SJCRH30 (cell line): ENCODE data around the gene BLVRB. TPM values are rescaled to one million over a fixed set of nuclear protein-coding genes. Genes with fewer than 3 reads are reported as not detected.
"Not testable (repeated sequence)": the region's sequence is repeated elsewhere in the genome, so short reads cannot be mapped to it uniquely, and the experiment has no call there.

Source experiments
- DNase-seq, 2 experiments: peaks; one replicate each; pipeline ENCODE4 v3.0.0-alpha.2; 2015 to 2020
- H3K27ac ChIP-seq: fragments of 250-450 bp; sonication (Bioruptor Pico); 2 replicates; pipeline ENCODE4 v1.5.1; 2020; ENCODE audit warnings: mild to moderate bottlenecking, moderate library complexity
- H3K27me3 ChIP-seq: fragments of 250-450 bp; sonication (Bioruptor Pico); 2 replicates; pipeline ENCODE4 v1.5.1; 2020; ENCODE audit warnings: mild to moderate bottlenecking, moderate library complexity
- H3K36me3 ChIP-seq: fragments of 250-450 bp; sonication (Bioruptor Pico); 2 replicates; pipeline ENCODE4 v1.5.1; 2020; ENCODE audit warnings: mild to moderate bottlenecking, moderate library complexity
- H3K4me1 ChIP-seq: fragments of 250-450 bp; sonication (Bioruptor Pico); 2 replicates; pipeline ENCODE4 v1.5.1; 2020; ENCODE audit warnings: mild to moderate bottlenecking, moderate library complexity
- H3K4me3 ChIP-seq: fragments of 250-450 bp; sonication (Bioruptor Pico); 2 replicates; pipeline ENCODE4 v1.5.1; 2020; ENCODE audit warnings: mild to moderate bottlenecking, moderate library complexity
- H3K9me3 ChIP-seq: fragments of 250-450 bp; sonication (Bioruptor Pico); replicated peaks from 2 replicates; pipeline ENCODE4 v1.5.1; 2020; ENCODE audit warnings: mild to moderate bottlenecking, moderate library complexity
- total RNA-seq: library from RNA; depleted of rRNA; stranded (reverse); fragments of >200 nt; shearing (Covaris generic); gene quantifications from 2 replicates; pipeline ENCODE4 v1.2.3, GENCODE V29; 2014

The BLVRB gene
- total RNA-seq, 1 experiment from 2014 or later = 3.8 TPM

DNA sequence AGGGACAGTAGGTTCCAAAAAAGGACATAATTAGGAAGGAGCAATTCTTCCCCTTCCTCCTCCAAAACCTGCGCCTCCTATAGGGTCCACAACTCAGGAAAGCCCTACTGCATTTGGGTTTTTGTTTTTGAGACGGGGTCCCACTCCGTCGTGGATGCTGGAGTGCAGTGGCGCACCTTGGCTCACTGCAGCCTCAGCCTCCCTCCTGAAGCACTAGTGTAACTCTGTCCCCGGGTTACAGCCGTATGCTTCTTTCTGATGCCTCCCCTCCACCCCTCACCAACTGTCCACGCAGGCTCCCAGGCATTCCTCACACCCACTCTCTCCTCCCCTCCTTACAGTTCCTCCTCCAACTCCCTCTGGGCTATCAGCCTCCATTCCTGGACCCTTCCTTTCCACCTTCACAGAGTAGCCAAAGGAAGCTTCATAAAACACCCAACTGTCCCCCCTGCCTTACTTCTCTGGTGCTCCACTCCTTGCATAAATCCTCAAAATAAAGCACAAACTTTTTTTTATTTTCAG is 19.2 kb downstream of the BLVRB start:
- no peaks in the 10 kb centered on the region for H3K27me3 ChIP-seq
- no peak for DNase-seq
- H3K9me3 ChIP-seq = no peaks in the 10 kb centered on the region
- H3K4me1 ChIP-seq = peaks cover 10% of the 10 kb centered on the region
- H3K27ac ChIP-seq = no peak overlapping the region
- no peak overlapping the region for H3K4me3 ChIP-seq
- H3K36me3 ChIP-seq = peaks cover 4% of the 10 kb centered on the region; the same call in 1 of the 2 replicates

DNA sequence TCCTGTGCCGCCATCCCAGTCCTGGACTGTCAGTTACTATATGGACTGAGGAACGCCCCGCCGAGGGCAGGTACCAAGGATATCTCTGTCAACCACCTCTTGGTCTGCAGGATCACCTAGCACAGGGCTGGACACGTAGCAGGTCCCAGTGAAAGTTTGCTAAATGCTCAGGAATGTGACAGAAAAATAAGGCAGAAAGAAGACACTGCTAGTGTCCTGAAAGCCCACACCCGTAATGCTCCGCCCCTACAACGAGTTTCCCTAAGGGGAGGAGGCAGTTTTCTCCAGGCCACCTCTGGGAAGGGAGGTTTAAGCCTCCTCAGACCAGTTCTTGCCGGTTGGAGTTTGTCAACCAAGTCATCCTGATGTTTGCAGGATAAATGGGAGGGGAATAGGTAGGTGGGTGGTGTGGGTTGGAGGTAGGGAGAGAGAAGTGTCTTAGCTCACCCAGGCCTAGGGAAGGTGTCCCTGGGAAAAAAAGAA is 19.7 kb downstream of the BLVRB start:
- Histone ChIP-seq H3K36me3 (peaks cover 8% of the 10 kb centered on the region; the same call in 1 of the 2 replicates), H3K4me3 (no peak overlapping the region), H3K9me3 (no peaks in the 10 kb centered on the region), H3K27ac (no peak overlapping the region), H3K4me1 (peaks cover 10% of the 10 kb centered on the region), H3K27me3 (no peaks in the 10 kb centered on the region)
- DNase-seq = no peak

DNA sequence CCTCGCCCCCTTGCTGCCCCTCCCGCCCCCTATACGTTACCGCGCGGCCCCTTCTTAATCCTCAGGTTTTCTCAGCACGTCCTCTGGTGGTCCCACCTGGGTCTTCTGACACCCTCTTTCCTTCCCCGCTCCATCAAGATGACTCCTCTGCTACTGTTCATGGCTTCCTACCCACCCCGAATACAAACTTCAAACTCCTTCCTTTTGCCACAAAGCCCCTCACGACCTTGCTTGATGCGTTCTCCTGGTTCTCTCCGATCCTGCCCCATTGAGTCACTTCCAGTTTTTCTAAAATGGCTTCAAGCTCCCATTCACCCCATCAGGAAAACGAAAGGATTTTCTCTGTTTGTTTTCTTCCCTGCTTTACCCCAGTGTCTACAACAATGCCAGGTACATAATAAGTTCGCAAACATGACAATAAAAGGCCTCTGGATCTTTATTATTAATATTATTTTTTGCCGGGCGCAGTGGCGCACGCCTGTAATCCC is 20.7 kb downstream of the BLVRB start:
- Histone ChIP-seq H3K4me1 (peaks cover 10% of the 10 kb centered on the region), H3K36me3 (peaks cover 11% of the 10 kb centered on the region; the same call in 1 of the 2 replicates), H3K27ac (peak overlapping the region; percentile 68; the same call in 1 of the 2 replicates), H3K27me3 (no peaks in the 10 kb centered on the region), H3K9me3 (no peaks in the 10 kb centered on the region), H3K4me3 (peak overlapping the region; percentile 75)
- no peak for DNase-seq

DNA sequence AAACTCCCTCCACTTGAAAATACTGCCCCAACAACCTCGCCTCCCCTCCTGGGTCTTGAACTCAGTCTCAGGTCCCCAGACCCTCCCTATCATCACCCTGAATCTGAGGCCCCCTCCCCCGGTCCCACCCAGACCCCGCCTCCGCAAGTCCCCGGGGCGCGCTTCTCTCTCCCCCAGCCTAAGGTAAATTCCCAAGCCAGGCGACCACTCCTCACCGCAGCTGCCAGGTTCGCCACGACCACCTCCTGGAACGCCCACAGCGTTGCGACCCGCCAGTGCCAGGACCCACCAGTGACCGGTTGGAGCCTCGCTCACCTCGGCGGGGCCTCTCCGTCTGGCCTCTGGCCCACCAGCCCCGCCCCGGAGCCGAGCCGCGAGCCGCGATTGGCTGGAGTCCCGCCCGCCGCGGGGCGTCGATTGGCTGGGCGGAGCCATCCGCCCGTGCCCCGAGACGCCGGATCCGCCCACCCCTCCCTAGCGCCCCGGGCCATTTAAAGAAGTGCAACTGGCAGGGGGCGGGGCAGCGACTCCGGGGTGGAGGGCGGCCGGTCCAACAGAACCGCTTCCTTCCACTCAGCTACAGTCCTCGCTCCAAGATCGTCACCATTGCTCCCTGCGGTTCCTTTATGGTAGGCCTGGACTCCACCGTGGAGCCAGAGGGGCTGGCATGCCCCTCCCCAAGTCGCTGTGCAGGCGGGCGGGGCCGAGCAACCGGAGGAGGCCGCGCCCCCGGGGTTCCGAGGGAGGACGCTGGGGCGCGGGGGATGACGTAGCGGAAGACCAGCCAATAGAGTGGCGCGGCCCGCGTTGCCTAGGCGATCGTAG is 21.3 kb downstream of the BLVRB start, which contains the start of gene SERTAD3:
Gene SERTAD3 (minus strand): TSS at position 336 of the 825 bp plus-strand sequence. CDS start 2,255 bp downstream, outside the sequence.
- Histone ChIP-seq H3K27me3 (no peaks in the 10 kb centered on the region), H3K4me1 (peaks cover 10% of the 10 kb centered on the region), H3K36me3 (peaks cover 11% of the 10 kb centered on the region; the same call in 1 of the 2 replicates), H3K9me3 (no peaks in the 10 kb centered on the region), H3K4me3 (peak within 1 kb of the TSS; percentile 75), H3K27ac (peak within 1 kb of the TSS; percentile 68)
- peak; percentile 99 for DNase-seq

DNA sequence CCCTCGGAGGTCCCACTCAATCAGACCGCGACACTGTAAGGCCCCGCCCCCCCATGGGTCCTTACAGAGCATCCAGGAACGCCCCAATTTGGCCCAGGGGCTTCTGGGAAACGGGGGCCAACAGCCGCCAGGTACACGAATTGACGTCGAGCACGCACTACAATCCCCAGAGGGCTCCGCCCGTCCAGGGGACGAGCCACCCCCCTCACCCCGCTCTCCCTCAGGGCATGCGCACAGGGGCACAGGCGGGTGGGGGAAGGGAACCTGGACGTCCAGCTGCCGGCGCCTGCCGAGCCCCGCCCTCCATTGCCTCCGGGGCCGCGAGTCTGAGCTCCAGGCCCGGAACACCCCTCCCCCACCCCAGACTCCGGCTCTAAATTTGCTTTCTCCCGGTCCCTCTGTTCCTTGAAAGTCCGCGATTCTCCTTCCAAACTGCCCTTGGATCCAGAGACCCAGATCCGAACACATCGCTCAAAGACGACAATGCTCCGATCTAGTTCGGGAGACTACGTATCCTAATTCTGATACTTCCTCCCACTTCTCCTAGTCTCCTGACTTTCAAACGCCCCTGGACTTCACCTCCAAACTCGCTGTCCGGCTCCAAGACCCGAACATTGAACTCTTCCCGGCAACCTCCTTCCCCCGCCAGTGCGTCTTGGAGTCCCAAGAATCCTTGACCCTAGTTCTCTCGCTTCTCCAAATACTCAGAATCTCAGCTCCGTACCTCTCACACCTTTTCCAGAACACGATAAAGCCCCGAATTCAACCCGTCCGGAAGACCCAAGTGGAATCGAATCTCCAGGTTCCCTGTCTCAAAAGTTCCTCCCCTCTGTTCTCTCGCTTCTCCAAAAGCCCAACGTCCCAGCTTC is 22.2 kb downstream of the BLVRB start:
- H3K9me3 ChIP-seq = no peaks in the 10 kb centered on the region
- peak overlapping the region; percentile 68 for H3K27ac ChIP-seq
- no peaks in the 10 kb centered on the region for H3K27me3 ChIP-seq
- peak overlapping the region; percentile 75 for H3K4me3 ChIP-seq
- peaks cover 11% of the 10 kb centered on the region; the same call in 1 of the 2 replicates for H3K36me3 ChIP-seq
- DNase-seq = peak; percentile 100
- peaks cover 10% of the 10 kb centered on the region for H3K4me1 ChIP-seq

DNA sequence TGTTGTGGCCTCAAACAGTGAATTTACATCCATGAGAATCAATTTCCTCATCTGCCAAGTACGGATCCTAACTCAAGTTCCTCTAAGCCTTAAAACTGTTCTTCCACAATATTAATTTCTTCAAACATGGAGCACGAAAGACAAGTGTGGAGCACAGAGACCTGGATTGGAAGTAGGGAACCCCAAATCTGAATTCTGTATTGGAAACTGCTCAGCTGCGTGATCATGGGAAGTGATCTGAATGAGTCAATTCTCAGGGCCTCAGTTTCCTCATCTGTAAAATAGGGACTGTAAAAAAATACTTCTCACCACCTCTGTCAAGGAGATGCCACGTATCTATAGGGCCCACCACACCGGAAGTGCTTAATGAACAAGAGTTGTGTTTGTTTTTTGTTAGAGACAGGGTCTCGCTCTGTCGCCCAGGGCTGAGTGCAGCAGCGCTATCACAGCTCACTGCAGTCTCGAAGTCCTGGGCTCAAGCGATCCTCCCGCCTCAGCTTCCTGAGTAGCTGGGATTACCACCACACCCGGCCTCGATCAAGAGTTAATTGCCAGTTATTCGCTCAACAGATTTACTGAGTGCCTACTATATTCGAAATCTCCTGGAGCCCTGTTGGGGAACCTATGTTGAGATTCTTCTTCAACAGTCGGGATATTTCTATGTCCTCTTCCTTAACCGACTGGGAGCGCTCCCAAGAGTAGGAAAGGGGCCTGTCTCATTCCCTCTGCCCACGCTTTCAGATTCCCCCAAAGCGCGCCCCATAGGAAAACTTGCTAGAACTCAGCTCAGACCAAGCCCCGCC is 23.0 kb downstream of the BLVRB start:
- Histone ChIP-seq H3K36me3 (peaks cover 11% of the 10 kb centered on the region; the same call in 1 of the 2 replicates), H3K4me1 (peaks cover 10% of the 10 kb centered on the region), H3K27ac (peak overlapping the region; percentile 40), H3K27me3 (no peaks in the 10 kb centered on the region), H3K9me3 (no peaks in the 10 kb centered on the region), H3K4me3 (peak overlapping the region; percentile 75)
- DNase-seq = no peak

DNA sequence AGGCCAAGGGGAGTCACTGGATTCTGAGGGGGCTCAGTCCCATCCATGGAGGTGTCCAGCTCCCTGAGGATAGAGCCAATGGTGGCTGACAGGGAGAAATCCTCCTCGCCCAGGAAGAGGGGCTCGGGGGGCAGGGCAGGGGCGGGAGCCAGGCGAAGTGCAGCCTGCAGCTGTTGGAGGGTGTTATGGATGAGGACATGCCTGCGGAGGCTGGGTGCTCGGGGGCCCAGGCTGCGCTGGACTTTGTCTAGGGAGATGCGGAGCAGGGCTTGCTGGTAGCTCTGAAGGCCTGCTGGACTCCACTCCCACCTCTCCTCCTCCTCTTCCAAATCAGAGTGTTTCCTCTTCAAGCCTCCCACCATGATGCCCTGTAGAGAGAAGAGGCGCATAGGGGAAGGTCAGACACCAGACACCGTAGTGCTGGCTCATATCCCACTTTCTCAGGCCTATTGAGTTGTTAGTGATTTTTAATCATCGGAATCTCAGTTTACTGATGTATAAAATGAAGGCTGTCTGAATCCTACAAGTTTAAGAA is 23.8 kb downstream of the BLVRB start:
- Histone ChIP-seq H3K4me1 (peaks cover 10% of the 10 kb centered on the region), H3K36me3 (peaks cover 11% of the 10 kb centered on the region; the same call in 1 of the 2 replicates), H3K4me3 (no peak overlapping the region), H3K27me3 (no peaks in the 10 kb centered on the region), H3K27ac (no peak overlapping the region; the same call in 1 of the 2 replicates), H3K9me3 (no peaks in the 10 kb centered on the region)
- peak; percentile 43 to 44 for DNase-seq

DNA sequence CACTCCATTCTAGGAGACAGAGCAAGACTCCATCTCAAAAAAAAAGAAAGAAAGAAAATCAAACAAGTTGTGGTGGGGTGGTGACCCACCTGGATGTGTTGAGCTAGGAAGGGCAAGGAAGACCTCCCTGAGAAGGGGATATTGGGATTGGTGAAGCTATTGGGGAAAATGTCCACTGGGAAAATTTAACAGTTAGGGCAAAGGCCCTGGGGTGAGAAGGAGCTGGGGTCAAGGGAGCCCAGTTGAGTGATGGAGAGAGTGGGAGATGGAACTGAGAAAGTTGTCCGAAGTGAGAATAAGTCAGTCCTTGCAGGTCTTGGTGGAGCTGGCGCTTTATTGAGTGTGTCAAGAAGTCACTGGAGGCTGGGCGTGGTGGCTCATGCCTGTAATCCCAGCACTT is 27.3 kb downstream of the BLVRB start:
- DNase-seq = no peak
- Histone ChIP-seq H3K27me3 (no peaks in the 10 kb centered on the region), H3K9me3 (no peaks in the 10 kb centered on the region), H3K4me3 (no peak overlapping the region), H3K27ac (no peak overlapping the region), H3K36me3 (peaks cover 11% of the 10 kb centered on the region; the same call in 1 of the 2 replicates), H3K4me1 (peaks cover 7% of the 10 kb centered on the region)

DNA sequence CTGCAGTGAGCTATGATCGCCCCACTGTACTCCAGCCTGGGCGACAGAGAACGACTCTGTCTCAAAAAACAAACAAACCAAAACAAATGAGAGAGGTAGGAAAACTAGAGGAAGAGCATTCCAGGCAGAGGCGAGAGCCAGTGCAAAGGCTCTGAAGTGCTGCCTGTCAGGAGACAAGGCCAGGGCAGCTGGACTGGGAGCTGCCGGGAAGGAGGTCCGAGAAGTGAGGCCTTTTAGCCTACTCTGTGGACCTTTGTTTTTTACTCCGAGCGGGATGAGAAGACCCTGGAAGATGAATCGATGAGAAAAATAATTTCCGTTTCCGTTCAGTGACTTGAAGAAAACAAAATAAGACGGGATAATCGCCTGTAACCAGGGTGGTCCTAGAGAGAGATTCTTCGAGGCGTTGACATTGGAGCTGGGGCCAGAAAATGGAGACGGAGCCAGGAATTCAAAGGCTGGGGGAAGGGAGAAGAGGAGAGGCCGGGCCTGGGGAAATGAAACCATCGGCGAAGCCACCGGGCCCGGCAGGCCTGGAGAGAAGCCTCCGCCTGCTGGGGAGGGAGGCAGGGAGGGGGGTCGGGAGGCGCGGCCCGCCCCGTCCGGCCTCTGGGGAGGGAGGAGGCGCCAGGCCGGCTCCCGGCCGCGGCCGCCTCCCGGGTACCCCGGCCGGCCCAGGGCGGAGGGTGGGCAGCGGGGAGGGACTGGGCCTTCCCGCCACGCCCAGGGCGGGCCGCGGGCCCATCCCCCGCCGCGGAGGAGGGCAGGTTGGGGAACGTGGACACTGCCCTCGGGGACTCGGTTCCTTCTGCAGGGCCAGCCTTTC is 31.9 kb downstream of the BLVRB start:
- DNase-seq = peak; percentile 92 to 96
- Histone ChIP-seq H3K27ac (peak overlapping the region; percentile 86), H3K9me3 (no peaks in the 10 kb centered on the region), H3K4me1 (no peaks in the 10 kb centered on the region), H3K27me3 (no peaks in the 10 kb centered on the region), H3K4me3 (peak overlapping the region; percentile 54), H3K36me3 (no peaks in the 10 kb centered on the region)

DNA sequence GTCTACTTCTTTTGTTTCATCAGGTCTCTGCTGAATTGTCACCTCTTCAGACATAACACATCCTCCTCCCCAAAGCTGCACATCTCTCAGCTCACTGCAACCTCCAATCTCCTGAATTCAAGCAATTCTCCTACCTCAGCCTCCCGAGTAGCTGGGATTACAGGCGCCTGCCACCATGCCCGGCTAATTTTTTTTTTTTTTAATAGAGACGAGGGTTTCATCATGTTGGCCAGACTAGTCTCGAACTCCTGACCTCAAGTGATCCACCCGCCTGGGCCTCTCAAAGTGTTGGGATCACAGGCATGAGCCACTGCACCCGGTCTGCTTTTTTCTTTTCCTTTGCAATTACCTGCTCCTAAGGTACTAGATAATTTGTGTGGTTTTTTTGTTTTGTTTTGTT is 32.8 kb downstream of the BLVRB start:
- not testable (repeated sequence) for DNase-seq, H3K27me3 ChIP-seq, H3K4me1 ChIP-seq, H3K36me3 ChIP-seq, H3K9me3 ChIP-seq
- Histone ChIP-seq H3K27ac (peak overlapping the region; percentile 86), H3K4me3 (peak overlapping the region; percentile 54)

DNA sequence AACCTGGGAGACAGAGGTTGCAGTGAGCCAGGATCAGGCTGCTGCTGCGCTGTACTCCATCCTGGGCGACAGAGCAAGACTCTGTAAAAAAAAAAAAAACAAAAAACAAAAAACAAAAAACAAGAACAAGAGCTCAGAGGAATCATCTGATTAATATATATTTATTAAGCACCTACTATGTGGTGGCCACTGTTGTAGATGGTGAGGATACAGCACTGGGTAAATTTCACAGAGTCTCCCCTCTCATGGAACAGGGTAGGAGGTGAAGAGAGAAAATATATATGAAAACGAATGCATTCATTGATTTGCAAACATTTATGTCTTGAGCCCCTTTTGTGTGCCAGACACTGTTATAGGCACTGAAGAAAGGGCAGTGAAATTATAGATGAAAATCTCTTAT is 33.8 kb downstream of the BLVRB start:
- no peak for DNase-seq
- H3K36me3 ChIP-seq = no peaks in the 10 kb centered on the region

DNA sequence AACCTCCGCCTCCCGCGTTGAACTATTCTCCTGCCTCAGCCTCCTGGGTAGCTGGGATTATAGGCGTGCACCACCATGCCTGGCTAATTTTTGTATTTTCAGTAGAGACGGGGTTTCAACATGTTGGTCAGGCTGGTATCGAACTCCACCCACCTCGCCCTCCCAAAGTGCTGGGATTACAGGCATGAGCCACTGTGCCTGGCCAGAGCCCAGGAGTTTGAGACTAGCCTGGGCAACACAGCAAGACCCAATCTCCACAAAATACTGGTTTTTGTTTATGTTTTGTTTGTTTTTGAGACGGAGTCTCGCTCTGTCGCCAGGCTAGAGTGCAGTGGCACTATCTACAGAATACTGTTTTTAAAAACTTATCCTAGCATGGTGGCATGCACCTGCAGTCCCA is 35.3 kb downstream of the BLVRB start:
- not testable (repeated sequence) for H3K4me1 ChIP-seq, H3K36me3 ChIP-seq, DNase-seq

More for the DNA sequence above, 33.8 kb downstream of the BLVRB start:
- H3K9me3 ChIP-seq = no peaks in the 10 kb centered on the region
- H3K27ac ChIP-seq = no peak overlapping the region
- no peaks in the 10 kb centered on the region for H3K27me3 ChIP-seq
- peaks cover 4% of the 10 kb centered on the region; the same call in 1 of the 2 replicates for H3K4me1 ChIP-seq
- no peak overlapping the region for H3K4me3 ChIP-seq

DNA sequence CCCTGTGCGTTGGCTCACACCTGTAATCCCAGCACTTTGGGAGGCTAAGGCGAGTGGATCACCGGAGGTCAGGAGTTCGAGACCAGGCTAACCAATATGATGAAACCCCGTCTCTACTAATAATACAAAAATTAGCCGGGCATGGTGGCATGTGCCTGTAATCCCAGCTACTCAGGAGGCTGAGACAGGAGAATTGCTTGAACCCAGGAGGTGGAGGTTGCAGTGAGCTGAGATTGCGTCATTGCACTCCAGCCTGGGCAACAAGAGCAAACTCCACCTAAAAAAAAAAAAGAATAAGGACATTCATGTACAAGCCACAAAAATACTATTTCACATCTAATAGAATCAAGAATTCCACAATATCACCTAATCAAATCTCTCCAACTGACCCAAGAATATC is 37.3 kb downstream of the BLVRB start:
- not testable (repeated sequence) for H3K9me3 ChIP-seq, DNase-seq, H3K27me3 ChIP-seq, H3K36me3 ChIP-seq, H3K4me3 ChIP-seq, H3K4me1 ChIP-seq, H3K27ac ChIP-seq

More for the DNA sequence above, 35.3 kb downstream of the BLVRB start:
- H3K4me3 ChIP-seq, H3K27me3 ChIP-seq, H3K27ac ChIP-seq, H3K9me3 ChIP-seq: not testable (repeated sequence)
